BLaER1 treated with 17β-estradiol and CSF1 and Interleukin-3, amounts not matched to agents 10 nM and 100 nM (cell line): ENCODE data around the gene STARD6.

Source experiments
- H3K27ac ChIP-seq, 11 experiments: shearing (Covaris generic); formaldehyde crosslinking; 2 replicates each; pipeline ENCODE4 v1.8.1; 2022
- H3K27me3 ChIP-seq, 11 experiments: shearing (Covaris generic); formaldehyde crosslinking; 2 replicates each; pipeline ENCODE4 v1.8.1; 2022
- H3K36me3 ChIP-seq, 11 experiments: shearing (Covaris generic); formaldehyde crosslinking; 2 replicates each; pipeline ENCODE4 v1.8.1; 2022
- H3K4me1 ChIP-seq, 10 experiments: shearing (Covaris generic); formaldehyde crosslinking; 2 replicates each; pipeline ENCODE4 v1.8.1; 2022
- H3K4me2 ChIP-seq, 11 experiments: shearing (Covaris generic); formaldehyde crosslinking; 2 replicates each; pipeline ENCODE4 v1.8.1; 2022
- H3K4me3 ChIP-seq, 10 experiments: shearing (Covaris generic); formaldehyde crosslinking; 2 replicates each; pipeline ENCODE4 v1.8.1; 2022
- H3K9ac ChIP-seq, 11 experiments: shearing (Covaris generic); formaldehyde crosslinking; 2 replicates each; pipeline ENCODE4 v1.8.1; 2022
- H3K9me3 ChIP-seq, 11 experiments: shearing (Covaris generic); formaldehyde crosslinking; replicated peaks in 1 of 11; 2 replicates each; pipeline ENCODE4 v1.8.1; 2022
- H4K20me1 ChIP-seq, 11 experiments: shearing (Covaris generic); formaldehyde crosslinking; 2 replicates each; pipeline ENCODE4 v1.8.1; 2022
- Cebpa-rat ChIP-seq, 11 experiments: shearing (Covaris generic); IDR thresholded peaks; 2 replicates each; pipeline ENCODE4 v1.8.1; 2022

Gene STARD6

GRCh38 chr18:54280220-54280569 is 77.5 kb downstream of the STARD6 start:
- peaks cover 0 to 12% (median 9%) of the 10 kb centered on the region in 11 experiments; a peak in 7 of 22 replicates for H3K9me3 ChIP-seq
- no peaks in the 10 kb centered on the region for H3K27me3 ChIP-seq
- no peaks in the 10 kb centered on the region; a peak in 1 of 22 replicates for H4K20me1 ChIP-seq
- H3K4me2 ChIP-seq: no peak overlapping the region
- peaks cover 0 to 4% (median 0%) of the 10 kb centered on the region in 10 experiments; a peak in 2 of 20 replicates for H3K4me1 ChIP-seq
- TF ChIP-seq Cebpa-rat (IDR thresholded peaks at IDR 0.05): no peak
- no peak overlapping the region for H3K27ac ChIP-seq
- no peak overlapping the region for H3K9ac ChIP-seq
- H3K4me3 ChIP-seq: no peak overlapping the region
- H3K36me3 ChIP-seq: peaks cover 17 to 80% (median 36%) of the 10 kb centered on the region in 11 experiments

GRCh38 chr18:54279477-54280219 is 78.0 kb downstream of the STARD6 start:
- peaks cover 17 to 78% (median 36%) of the 10 kb centered on the region in 11 experiments for H3K36me3 ChIP-seq
- peaks cover 0 to 12% (median 9%) of the 10 kb centered on the region in 11 experiments; a peak in 7 of 22 replicates for H3K9me3 ChIP-seq
- H4K20me1 ChIP-seq: no peaks in the 10 kb centered on the region
- H3K4me1 ChIP-seq: peaks cover 0 to 4% (median 0%) of the 10 kb centered on the region in 10 experiments; a peak in 2 of 20 replicates
- no peak overlapping the region for H3K9ac ChIP-seq
- no peak for TF ChIP-seq Cebpa-rat (IDR thresholded peaks at IDR 0.05)
- no peaks in the 10 kb centered on the region for H3K27me3 ChIP-seq
- H3K27ac ChIP-seq: no peak overlapping the region
- no peak overlapping the region for H3K4me2 ChIP-seq
- H3K4me3 ChIP-seq: no peak overlapping the region

- Histone ChIP-seq H3K4me2 (no peak overlapping the region), H3K4me1 (peaks cover 0 to 4% (median 0%) of the 10 kb centered on the region in 10 experiments; a peak in 2 of 20 replicates), H3K9me3 (peaks cover 0 to 12% (median 9%) of the 10 kb centered on the region in 11 experiments; a peak in 7 of 22 replicates), H3K4me3 (no peak overlapping the region), H4K20me1 (no peaks in the 10 kb centered on the region), H3K27me3 (no peaks in the 10 kb centered on the region), H3K36me3 (peaks cover 17 to 69% (median 33%) of the 10 kb centered on the region in 11 experiments), H3K27ac (no peak overlapping the region), H3K9ac (no peak overlapping the region)
- TF ChIP-seq Cebpa-rat (IDR thresholded peaks at IDR 0.05): no peak
Measured at GRCh38 chr18:54278615-54279014, 79.0 kb downstream of the STARD6 start.

GRCh38 chr18:54277899-54278298 is 79.8 kb downstream of the STARD6 start:
- H3K27me3 ChIP-seq: no peaks in the 10 kb centered on the region
- H4K20me1 ChIP-seq: no peaks in the 10 kb centered on the region
- H3K27ac ChIP-seq: no peak overlapping the region
- H3K4me2 ChIP-seq: no peak overlapping the region
- peaks cover 0 to 4% (median 0%) of the 10 kb centered on the region in 10 experiments; a peak in 2 of 20 replicates for H3K4me1 ChIP-seq
- peaks cover 17 to 64% (median 32%) of the 10 kb centered on the region in 11 experiments for H3K36me3 ChIP-seq
- TF ChIP-seq Cebpa-rat (IDR thresholded peaks at IDR 0.05): no peak
- H3K9me3 ChIP-seq: peaks cover 0 to 12% (median 9%) of the 10 kb centered on the region in 11 experiments; a peak in 7 of 22 replicates
- no peak overlapping the region for H3K9ac ChIP-seq
- no peak overlapping the region for H3K4me3 ChIP-seq
